GM12878 (cell line): ENCODE data around the gene TEX30. TPM values are rescaled to one million over a fixed set of nuclear protein-coding genes. Genes with fewer than 3 reads are reported as not detected.

Experiments
- ATAC-seq: fragments of 200-7000 bp; cut with Tn5 transposase; 3 replicates; pipeline ENCODE4 v1.9.1; 2020; ENCODE audit warnings: mild to moderate bottlenecking, moderate library complexity
- BruUV-seq: library from RNA; stranded (reverse); fragments of 400-500 nt; replicated peaks from 2 replicates; lab custom pipeline; 2021; lab: Mats Ljungman, UMichigan
- CTCF ChIA-PET: fragments of 300-600 bp; sonication (Branson Sonifier 250); formaldehyde crosslinking; extraction: SDS; loops from one replicate; lab custom pipeline; 2021; ENCODE audit warnings: inconsistent platforms; lab: Yijun Ruan, JAX
- POLR2A ChIA-PET: fragments of 350-600 bp; formaldehyde crosslinking; extraction: SDS; loops from one replicate; lab custom pipeline; 2021; ENCODE audit warnings: inconsistent platforms; lab: Charles Lee
- RAD21 ChIA-PET: fragments of 300-600 bp; sonication (Branson Sonifier 250); formaldehyde crosslinking; loops from one replicate; lab custom pipeline; 2023; ENCODE audit warnings: antibody characterized with exemption; ENCODE audit not compliant: unreplicated experiment; lab: Charles Lee
- SMC1A ChIA-PET: fragments of 300-600 bp; sonication (Branson Sonifier 250); formaldehyde crosslinking; loops from one replicate; lab custom pipeline; 2023; ENCODE audit not compliant: unreplicated experiment, uncharacterized antibody; lab: Charles Lee
- DNase-seq: peaks from one replicate; pipeline ENCODE4 v3.0.0-alpha.2; 2011; ENCODE audit warnings: low read depth, low spot score
- FAIRE-seq: peaks from 3 replicates; lab custom pipeline; 2011; peaks lifted over from hg19 to GRCh38; lab: Jason Lieb, UNC
- H2AFZ ChIP-seq: 2 replicates; pipeline ENCODE4 v1.6.0; 2011; ENCODE audit warnings: low read depth, low read length, control low read depth; ENCODE audit not compliant: control insufficient read depth
- H3K27ac ChIP-seq: 2 replicates; pipeline ENCODE4 v1.5.1; 2011; ENCODE audit warnings: control low read depth; ENCODE audit not compliant: control insufficient read depth, insufficient read depth
- H3K27me3 ChIP-seq, 2 experiments: replicated peaks in 1 of 2; 2 replicates each; pipeline versions ENCODE4 v1.6.0 to v1.6.1; 2011; ENCODE audit warnings: low read length in 1 of 2; ENCODE audit not compliant: control insufficient read depth in 2 of 2, insufficient read depth in 2 of 2
- H3K36me3 ChIP-seq, 2 experiments: 2 replicates each; pipeline ENCODE4 v1.5.1; 2011; ENCODE audit warnings: low read length in 1 of 2; ENCODE audit not compliant: control insufficient read depth in 2 of 2, insufficient read depth in 2 of 2
- H3K4me1 ChIP-seq: 2 replicates; pipeline ENCODE4 v1.6.1; 2011; ENCODE audit warnings: mild to moderate bottlenecking, low read length, moderate library complexity, mixed read lengths; ENCODE audit not compliant: control insufficient read depth, insufficient read depth
- H3K4me2 ChIP-seq: 2 replicates; pipeline ENCODE4 v1.6.0; 2011; ENCODE audit warnings: control low read depth; ENCODE audit not compliant: control insufficient read depth, insufficient read depth
- H3K4me3 ChIP-seq: fragments of 200-600 bp; sonication (generic); 2 replicates; pipeline ENCODE4 v1.5.1; 2016
- H3K79me2 ChIP-seq: 2 replicates; pipeline ENCODE4 v1.6.0; 2011; ENCODE audit warnings: low read length; ENCODE audit not compliant: control insufficient read depth, insufficient read depth
- H3K9ac ChIP-seq: 2 replicates; pipeline ENCODE4 v1.8.0; 2011; ENCODE audit warnings: low read length, control low read depth, mixed read lengths; ENCODE audit not compliant: control insufficient read depth, insufficient read depth
- H3K9me3 ChIP-seq: replicated peaks from 3 replicates; pipeline ENCODE4 v1.5.1; 2011; ENCODE audit warnings: mild to moderate bottlenecking, low read length; ENCODE audit not compliant: control insufficient read depth, insufficient read depth
- H4K20me1 ChIP-seq: 2 replicates; pipeline ENCODE4 v1.6.0; 2011; ENCODE audit not compliant: control insufficient read depth, insufficient read depth
- ASH2L ChIP-seq: fragments of 300-600, 200-600 bp; sonication (generic); IDR thresholded peaks from 2 replicates; pipeline ENCODE4 v1.6.1; 2017; ENCODE audit warnings: low read depth, mild to moderate bottlenecking, borderline replicate concordance
- ATF2 ChIP-seq: IDR thresholded peaks from 2 replicates; pipeline ENCODE4 v1.6.1; 2012; ENCODE audit warnings: low read length, inconsistent platforms
- EP300 ChIP-seq, 2 experiments: fragments of 150-350 bp in 1 of 2; IDR thresholded peaks; 2 replicates each; pipeline ENCODE4 v1.6.1; 2011 to 2012; ENCODE audit warnings: low read depth in 2 of 2, low read length in 2 of 2, borderline replicate concordance in 1 of 2, improper control_type of control experiment in 1 of 2, inconsistent platforms in 1 of 2; ENCODE audit not compliant: control insufficient read depth in 1 of 2
- ETV6 ChIP-seq, 2 experiments: fragments of 450-650 bp in 1 of 2; IDR thresholded peaks in 1 of 2; conservative IDR thresholded peaks in 1 of 2; 2 replicates each; pipeline ENCODE4 v1.6.1; 2014; ENCODE audit warnings: antibody characterized with exemption in 1 of 2, borderline replicate concordance in 1 of 2, low read depth in 1 of 2, mild to moderate bottlenecking in 1 of 2, moderate library complexity in 1 of 2
- FOS ChIP-seq: IDR thresholded peaks from 3 replicates; pipeline ENCODE4 v1.6.1; 2011; ENCODE audit warnings: borderline replicate concordance; ENCODE audit not compliant: insufficient read length; ENCODE audit errors: extremely low read depth
- JUNB ChIP-seq: IDR thresholded peaks from 2 replicates; pipeline ENCODE4 v1.6.1; 2016; ENCODE audit warnings: antibody characterized with exemption, mild to moderate bottlenecking
- JUND ChIP-seq: IDR thresholded peaks from 2 replicates; pipeline ENCODE4 v1.6.1; 2012; ENCODE audit warnings: low read depth, mild to moderate bottlenecking, low read length, improper control_type of control experiment, moderate library complexity
- MTA2 ChIP-seq: fragments of 450-650 bp; IDR thresholded peaks from 2 replicates; pipeline ENCODE4 v1.6.1; 2016; ENCODE audit warnings: low read depth, mild to moderate bottlenecking, moderate library complexity
- NFYA ChIP-seq: IDR thresholded peaks from 2 replicates; pipeline ENCODE4 v1.6.1; 2011; ENCODE audit warnings: low read depth, mild to moderate bottlenecking, low read length, improper control_type of control experiment, borderline replicate concordance
- PRDM15 ChIP-seq: fragments of 450-650 bp; formaldehyde crosslinking; IDR thresholded peaks from 2 replicates; pipeline ENCODE4 v1.4.0; 2020; ENCODE audit warnings: mild to moderate bottlenecking, moderate library complexity
- SPI1 ChIP-seq: IDR thresholded peaks from 2 replicates; pipeline ENCODE4 v1.6.1; 2011; ENCODE audit warnings: low read depth, mild to moderate bottlenecking, low read length, moderate library complexity, borderline replicate concordance; ENCODE audit not compliant: insufficient read depth
- STAT1 ChIP-seq: fragments of 450-650 bp; conservative IDR thresholded peaks from 2 replicates; pipeline ENCODE4 v1.6.1; 2014; ENCODE audit warnings: antibody characterized with exemption, mild to moderate bottlenecking
- WRNIP1 ChIP-seq: IDR thresholded peaks from 2 replicates; pipeline ENCODE4 v1.6.1; 2011; ENCODE audit warnings: low read depth, low read length, improper control_type of control experiment, borderline replicate concordance
- YY1 ChIP-seq: IDR thresholded peaks from 2 replicates; pipeline ENCODE4 v1.6.1; 2011; ENCODE audit warnings: low read depth, mild to moderate bottlenecking, low read length
- ZNF207 ChIP-seq: fragments of 450-650 bp; IDR thresholded peaks from 2 replicates; pipeline ENCODE4 v1.6.1; 2014; ENCODE audit warnings: antibody characterized with exemption, mild to moderate bottlenecking, borderline replicate concordance
- ZNF274 ChIP-seq: IDR thresholded peaks from one replicate; pipeline ENCODE4 v1.8.0; 2011; ENCODE audit not compliant: insufficient read length, insufficient read depth
- ZNF384 ChIP-seq: IDR thresholded peaks from 2 replicates; pipeline ENCODE4 v1.6.1; 2012; ENCODE audit warnings: low read depth, mild to moderate bottlenecking, low read length, improper control_type of control experiment, borderline replicate concordance
- ZNF622 ChIP-seq: fragments of 450-650 bp; IDR thresholded peaks from 2 replicates; pipeline ENCODE4 v1.6.1; 2017; ENCODE audit warnings: mild to moderate bottlenecking, inconsistent platforms
- WGBS: methylation state at CpG from one replicate; pipeline ENCODE4 v1.1.6; 2016; ENCODE audit warnings: low lambda C conversion rate; ENCODE audit not compliant: insufficient replicate concordance, insufficient coverage; ENCODE audit errors: missing lambda C conversion rate; 5-methylcytosine and 5-hydroxymethylcytosine counted together
- in situ Hi-C: fragments of 300-500 bp; cut with MboI; formaldehyde crosslinking; loops from 9 replicates; pipeline ENCODE4 v1.14.3; 2018; ENCODE audit warnings: mixed read lengths
- intact Hi-C: fragments of 100-400 bp; cut with micrococcal nuclease; formaldehyde crosslinking; loops from one replicate; pipeline ENCODE4 v1.14.2; 2022; ENCODE audit not compliant: unreplicated experiment
- polyA plus RNA-seq, 11 experiments: library from polyadenylated mRNA; depleted of rRNA in 4 of 11; unstranded in 6 of 11; stranded (reverse) in 5 of 11; fragments of >200 nt; fragmentation: Nextera tagmentation in 4 of 11; fragmentation: Illumina TruSeq in 1 of 11; extraction: Ambion mirVana in 4 of 11; extraction: Trizol in 1 of 11; gene quantifications; 1 replicate in 1 of 11; 2 replicates in 10 of 11; pipeline versions ENCODE4 v1.2.1 to v1.2.3, GENCODE V29; 2011 to 2016; ENCODE audit warnings: inconsistent platforms in 2 of 11, missing spikeins in 2 of 11, low read depth in 1 of 11
- total RNA-seq, 4 experiments: library from RNA; depleted of rRNA in 3 of 4; stranded (reverse); fragments of >200 nt in 3 of 4; fragmentation: Illumina TruSeq in 1 of 4; extraction: Trizol in 1 of 4; gene quantifications; 2 replicates each; pipeline versions ENCODE4 v1.2.1 to v1.2.3, GENCODE V29; 2013 to 2021

The TEX30 gene
- total and polyA plus RNA-seq, 10 of the 15 experiments (the other 5 are each of a cell fraction or from before 2014, with no cell fraction given), result 19.7 to 114 (median 25.0) TPM

- H3K27ac ChIP-seq, result no peak overlapping the region
- RAD21 ChIA-PET, result interaction anchor here (0.9 to 1.9 kb wide), 4 partner anchors 44 to 177 kb away, joined by 3 to 8 read pairs (median 4); partner anchors contain the start of gene TPP2
- no peaks in the 10 kb centered on the region for H4K20me1 ChIP-seq
- H2AFZ ChIP-seq, result no peak overlapping the region
- peaks cover 11% of the 10 kb centered on the region for H3K79me2 ChIP-seq
- CTCF ChIA-PET, result interaction anchor here (0.8 to 3.0 kb wide), 5 partner anchors 79 to 187 kb away, joined by 3 to 9 read pairs (median 6); no protein-coding TSS in a partner anchor
- no peak overlapping the region for H3K4me3 ChIP-seq
- no peak for FAIRE-seq
- SMC1A ChIA-PET, result interaction anchor here (0.9 to 1.5 kb wide), 7 partner anchors 22 to 186 kb away, joined by 3 to 4 read pairs (median 3); no protein-coding TSS in a partner anchor
- BruUV-seq, result no TSS peak
- ATAC-seq, result no peak
- no peak overlapping the region for H3K4me2 ChIP-seq
- H3K36me3 ChIP-seq, result no peaks in the 10 kb centered on the region
- WGBS, result 72% methylated on average over 2 of the region's 2 CpGs
- POLR2A ChIA-PET, result no interaction called here
- H3K9ac ChIP-seq, result no peak overlapping the region
- peaks cover 11% of the 10 kb centered on the region for H3K4me1 ChIP-seq
- intact Hi-C loops, result no loop called here
- H3K9me3 ChIP-seq, result no peaks in the 10 kb centered on the region
- in situ Hi-C loops, result no loop called here
- DNase-seq, result no peak
- no peaks in the 10 kb centered on the region for H3K27me3 ChIP-seq
- TF ChIP-seq MTA2, result no peak
- TF ChIP-seq ZNF207, result no peak
- TF ChIP-seq JUND, result no peak
- no peak for TF ChIP-seq STAT1
- no peak for TF ChIP-seq NFYA
- TF ChIP-seq ETV6 (conservative IDR thresholded peaks at IDR 0.05 in 1 of 2, IDR thresholded peaks at IDR 0.05 in 1 of 2; ENCODE audit: borderline replicate concordance in 1 of 2, low read depth in 1 of 2), result no peak
- no peak for TF ChIP-seq FOS
- TF ChIP-seq ZNF274, result no peak
- TF ChIP-seq ATF2, result no peak
- TF ChIP-seq ASH2L, result no peak
- no peak for TF ChIP-seq EP300 (IDR thresholded peaks at IDR 0.05; ENCODE audit: borderline replicate concordance in 1 of 2, control insufficient read depth in 1 of 2, low read depth in 2 of 2, low read length in 2 of 2)
- no peak for TF ChIP-seq ZNF622
- TF ChIP-seq SPI1, result no peak
- TF ChIP-seq PRDM15, result no peak
- no peak for TF ChIP-seq ZNF384
- TF ChIP-seq YY1, result no peak
- TF ChIP-seq JUNB, result no peak
- no peak for TF ChIP-seq WRNIP1
Measured at GRCh38 chr13:102768909-102769308, 4.7 kb downstream of the TEX30 start.
